ENCODE results near the gene PLXDC2.

- TF ChIP-seq EZH2 (IDR thresholded peaks at IDR 0.05; ENCODE audit: borderline replicate concordance, insufficient read depth, low read depth, low read length, poor library complexity, severe bottlenecking) = no peak
- TF ChIP-seq CTCF (IDR thresholded peaks at IDR 0.05) = no peak
These were observed 49.4 kb downstream of the PLXDC2 start for GRCh38 chr10:19865676-19866075.

Data from B cell (primary cell).